GM06990 (cell line): ENCODE data around the gene EBF3.

Experiments
- DNase-seq: peaks from one replicate; pipeline ENCODE4 v3.0.0-alpha.2; 2011; ENCODE audit not compliant: insufficient read length; ENCODE audit errors: extremely low read depth
- H3K27me3 ChIP-seq: replicated peaks from 2 replicates; pipeline ENCODE4 v1.6.0; 2011; ENCODE audit warnings: low read length; ENCODE audit not compliant: control insufficient read depth, insufficient read depth
- H3K36me3 ChIP-seq: 2 replicates; pipeline ENCODE4 v1.5.1; 2011; ENCODE audit warnings: low read length; ENCODE audit not compliant: control insufficient read depth, insufficient read depth
- H3K4me3 ChIP-seq: replicated peaks from 2 replicates; pipeline ENCODE4 v1.5.1; 2011; ENCODE audit warnings: low read depth, mild to moderate bottlenecking, control low read depth, low read length
- TF ChIP-seq, protein P1 (sequence below): IDR thresholded peaks from 2 replicates; pipeline ENCODE4 v1.5.1; 2011; ENCODE audit warnings: low read length, control low read depth, mild to moderate bottlenecking, inconsistent platforms; ENCODE audit not compliant: insufficient read depth, poor library complexity, severe bottlenecking

The EBF3 gene

GRCh38 chr10:129855836-129856563 is 108.1 kb downstream of the EBF3 start:
- Histone ChIP-seq H3K36me3 (no peaks in the 10 kb centered on the region), H3K4me3 (no peak overlapping the region), H3K27me3 (no peaks in the 10 kb centered on the region)
- no peak for DNase-seq
- TF ChIP-seq, protein P1, sequence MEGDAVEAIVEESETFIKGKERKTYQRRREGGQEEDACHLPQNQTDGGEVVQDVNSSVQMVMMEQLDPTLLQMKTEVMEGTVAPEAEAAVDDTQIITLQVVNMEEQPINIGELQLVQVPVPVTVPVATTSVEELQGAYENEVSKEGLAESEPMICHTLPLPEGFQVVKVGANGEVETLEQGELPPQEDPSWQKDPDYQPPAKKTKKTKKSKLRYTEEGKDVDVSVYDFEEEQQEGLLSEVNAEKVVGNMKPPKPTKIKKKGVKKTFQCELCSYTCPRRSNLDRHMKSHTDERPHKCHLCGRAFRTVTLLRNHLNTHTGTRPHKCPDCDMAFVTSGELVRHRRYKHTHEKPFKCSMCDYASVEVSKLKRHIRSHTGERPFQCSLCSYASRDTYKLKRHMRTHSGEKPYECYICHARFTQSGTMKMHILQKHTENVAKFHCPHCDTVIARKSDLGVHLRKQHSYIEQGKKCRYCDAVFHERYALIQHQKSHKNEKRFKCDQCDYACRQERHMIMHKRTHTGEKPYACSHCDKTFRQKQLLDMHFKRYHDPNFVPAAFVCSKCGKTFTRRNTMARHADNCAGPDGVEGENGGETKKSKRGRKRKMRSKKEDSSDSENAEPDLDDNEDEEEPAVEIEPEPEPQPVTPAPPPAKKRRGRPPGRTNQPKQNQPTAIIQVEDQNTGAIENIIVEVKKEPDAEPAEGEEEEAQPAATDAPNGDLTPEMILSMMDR, result no peak

- Histone ChIP-seq H3K27me3 (no peaks in the 10 kb centered on the region), H3K4me3 (no peak overlapping the region), H3K36me3 (no peaks in the 10 kb centered on the region)
- DNase-seq, result no peak
- TF ChIP-seq, protein P1, result no peak
Measured at GRCh38 chr10:129854796-129855705, 109.0 kb downstream of the EBF3 start.

DNA sequence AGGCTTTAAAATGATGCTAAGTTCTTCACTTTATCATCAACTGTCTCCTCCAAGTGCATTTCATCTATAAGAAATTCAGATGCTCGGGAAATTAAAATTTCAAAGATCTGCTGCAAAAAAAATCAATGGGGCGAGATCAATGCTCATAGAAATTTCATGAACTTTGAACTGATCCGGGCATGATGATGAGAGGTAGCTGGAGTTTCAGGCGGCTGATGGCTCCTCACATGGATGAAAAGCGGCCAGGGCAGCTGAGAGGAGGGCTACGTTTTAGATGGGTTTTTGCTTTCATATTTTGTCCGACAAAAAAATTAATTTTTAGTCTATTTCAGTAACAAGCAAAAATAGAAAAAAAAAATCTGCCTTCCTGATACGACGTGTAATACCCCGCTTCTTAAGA is 109.9 kb downstream of the EBF3 start:
- no peak overlapping the region for H3K4me3 ChIP-seq
- H3K36me3 ChIP-seq, result no peaks in the 10 kb centered on the region
- TF ChIP-seq, protein P1, result no peak
- H3K27me3 ChIP-seq, result no peaks in the 10 kb centered on the region
- DNase-seq, result no peak

- TF ChIP-seq, protein P1, result no peak
- Histone ChIP-seq H3K4me3 (no peak overlapping the region), H3K36me3 (no peaks in the 10 kb centered on the region), H3K27me3 (no peaks in the 10 kb centered on the region)
- no peak for DNase-seq
Measured at GRCh38 chr10:129853562-129853903, 110.5 kb downstream of the EBF3 start.

DNA sequence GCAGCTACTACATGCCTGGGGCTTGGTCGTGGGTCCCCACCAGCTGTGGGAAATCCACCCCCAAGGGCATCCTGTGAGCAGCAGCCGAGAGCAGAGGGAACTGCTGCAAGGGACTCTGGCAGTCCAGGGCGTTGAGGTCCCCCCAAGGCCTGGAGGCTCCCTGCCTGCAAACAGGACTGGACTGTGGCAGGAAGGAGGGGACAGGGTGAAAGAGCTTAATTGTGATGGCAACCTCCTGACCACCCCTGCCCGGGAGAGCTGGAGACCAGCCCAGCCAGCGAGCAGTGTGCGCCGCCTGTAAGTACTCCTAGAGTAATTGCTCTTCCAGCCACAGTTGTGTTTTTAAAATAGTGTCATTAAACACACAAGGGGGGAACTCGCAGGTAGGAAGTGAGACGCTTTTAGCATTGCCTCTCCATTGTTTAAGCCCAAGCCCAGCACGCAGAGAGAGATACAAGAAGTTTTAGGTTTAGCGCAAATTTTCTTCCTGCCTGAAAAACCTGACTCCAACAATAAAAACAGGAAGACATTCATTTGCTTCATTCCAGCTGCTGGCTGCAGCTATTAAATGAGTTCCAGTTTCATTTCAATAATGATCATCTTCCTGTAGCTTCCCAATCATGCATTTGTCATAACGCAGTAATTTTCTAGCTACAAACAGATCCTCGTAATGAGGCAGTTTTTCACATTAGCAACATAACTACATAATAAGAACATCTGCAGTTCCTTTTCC is 111.1 kb downstream of the EBF3 start:
- Histone ChIP-seq H3K36me3 (no peaks in the 10 kb centered on the region), H3K27me3 (no peaks in the 10 kb centered on the region), H3K4me3 (no peak overlapping the region)
- no peak for DNase-seq
- TF ChIP-seq, protein P1, result no peak
